OCI-LY3 (cell line): ENCODE measurements around the gene HAX1.

Experiments used
- EZH2phosphoT487 ChIP-seq: fragments of 200-600 bp; shearing (Covaris generic); IDR thresholded peaks from 2 replicates; pipeline ENCODE4 v1.6.1; 2018; ENCODE audit warnings: antibody characterized with exemption, mixed run types, low read depth
- TF ChIP-seq, protein P1 (sequence below): fragments of 200-600, 300-600 bp; sonication (generic); IDR thresholded peaks from 2 replicates; pipeline ENCODE4 v1.5.1; 2014; ENCODE audit warnings: antibody characterized with exemption, low read length, low read depth

- no peak for TF ChIP-seq EZH2phosphoT487
- TF ChIP-seq, protein P1, sequence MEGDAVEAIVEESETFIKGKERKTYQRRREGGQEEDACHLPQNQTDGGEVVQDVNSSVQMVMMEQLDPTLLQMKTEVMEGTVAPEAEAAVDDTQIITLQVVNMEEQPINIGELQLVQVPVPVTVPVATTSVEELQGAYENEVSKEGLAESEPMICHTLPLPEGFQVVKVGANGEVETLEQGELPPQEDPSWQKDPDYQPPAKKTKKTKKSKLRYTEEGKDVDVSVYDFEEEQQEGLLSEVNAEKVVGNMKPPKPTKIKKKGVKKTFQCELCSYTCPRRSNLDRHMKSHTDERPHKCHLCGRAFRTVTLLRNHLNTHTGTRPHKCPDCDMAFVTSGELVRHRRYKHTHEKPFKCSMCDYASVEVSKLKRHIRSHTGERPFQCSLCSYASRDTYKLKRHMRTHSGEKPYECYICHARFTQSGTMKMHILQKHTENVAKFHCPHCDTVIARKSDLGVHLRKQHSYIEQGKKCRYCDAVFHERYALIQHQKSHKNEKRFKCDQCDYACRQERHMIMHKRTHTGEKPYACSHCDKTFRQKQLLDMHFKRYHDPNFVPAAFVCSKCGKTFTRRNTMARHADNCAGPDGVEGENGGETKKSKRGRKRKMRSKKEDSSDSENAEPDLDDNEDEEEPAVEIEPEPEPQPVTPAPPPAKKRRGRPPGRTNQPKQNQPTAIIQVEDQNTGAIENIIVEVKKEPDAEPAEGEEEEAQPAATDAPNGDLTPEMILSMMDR, result peak; percentile 98
Measured at GRCh38 chr1:154272217-154272998, at the start of gene HAX1.
